GM23338 (cell line): ENCODE measurements around the gene RNF220. TPM values are rescaled to one million over a fixed set of nuclear protein-coding genes. Genes with fewer than 3 reads are reported as not detected.

Experiments used
- ATAC-seq: fragments of 200-7000 bp; cut with Tn5 transposase; 3 replicates; pipeline ENCODE4 v1.9.1; 2020
- DNase-seq: peaks from one replicate; pipeline ENCODE4 v3.0.0-alpha.2; 2015; ENCODE audit warnings: low spot score
- H2AFZ ChIP-seq: fragments of 200-600 bp; sonication (generic); 2 replicates; pipeline ENCODE4 v1.8.0; 2016; ENCODE audit warnings: antibody characterized with exemption, mild to moderate bottlenecking, moderate library complexity
- H3F3A ChIP-seq: fragments of 200-600 bp; sonication (generic); replicated peaks from 2 replicates; pipeline ENCODE4 v1.8.0; 2017; ENCODE audit warnings: antibody characterized with exemption, mixed run types, low read depth
- H3K27ac ChIP-seq: fragments of 200-600 bp; sonication (generic); 2 replicates; pipeline ENCODE4 v1.6.1; 2016; ENCODE audit warnings: low read depth
- H3K27me3 ChIP-seq: fragments of 200-600 bp; sonication (generic); 2 replicates; pipeline ENCODE4 v1.8.0; 2016; ENCODE audit warnings: mild to moderate bottlenecking, mixed run types, moderate library complexity; ENCODE audit not compliant: insufficient read depth
- H3K36me3 ChIP-seq: fragments of 200-600 bp; sonication (generic); 2 replicates; pipeline ENCODE4 v1.8.0; 2016; ENCODE audit warnings: mild to moderate bottlenecking; ENCODE audit not compliant: insufficient read depth
- H3K4me1 ChIP-seq: fragments of 200-600 bp; sonication (generic); 2 replicates; pipeline ENCODE4 v1.8.0; 2016; ENCODE audit warnings: mild to moderate bottlenecking, moderate library complexity; ENCODE audit not compliant: insufficient read depth
- H3K4me2 ChIP-seq: fragments of 200-600 bp; sonication (generic); 2 replicates; pipeline ENCODE4 v1.7.1; 2017; ENCODE audit warnings: mixed run types
- H3K4me3 ChIP-seq: fragments of 200-600 bp; sonication (generic); 2 replicates; pipeline ENCODE4 v1.6.1; 2016; ENCODE audit warnings: mixed run types
- H3K79me2 ChIP-seq: fragments of 200-600 bp; sonication (generic); replicated peaks from 2 replicates; pipeline ENCODE4 v1.8.0; 2017; ENCODE audit warnings: mild to moderate bottlenecking; ENCODE audit not compliant: insufficient read depth
- H3K9me2 ChIP-seq: fragments of 200-600 bp; sonication (generic); 2 replicates; pipeline ENCODE4 v1.8.0; 2017; ENCODE audit not compliant: insufficient read depth
- H4K20me1 ChIP-seq: fragments of 200-600 bp; sonication (generic); replicated peaks from 2 replicates; pipeline ENCODE4 v1.8.0; 2017; ENCODE audit warnings: mild to moderate bottlenecking; ENCODE audit not compliant: insufficient read depth
- H3K27ac Mint-ChIP-seq: 2 replicates; pipeline ENCODE4 v1.8.0; 2020; ENCODE audit warnings: inconsistent platforms, mild to moderate bottlenecking, moderate library complexity, mixed read lengths
- H3K27me3 Mint-ChIP-seq: 3 replicates; pipeline ENCODE4 v1.8.0; 2022; ENCODE audit warnings: low read depth, mild to moderate bottlenecking, moderate library complexity, mixed read lengths, inconsistent platforms; ENCODE audit not compliant: insufficient read depth, poor library complexity
- H3K36me3 Mint-ChIP-seq: 3 replicates; pipeline ENCODE4 v1.8.0; 2021; ENCODE audit warnings: low read depth, mild to moderate bottlenecking, inconsistent platforms, moderate library complexity, mixed read lengths
- H3K4me1 Mint-ChIP-seq: 3 replicates; pipeline ENCODE4 v1.8.0; 2020; ENCODE audit warnings: mild to moderate bottlenecking, inconsistent platforms, mixed read lengths
- H3K4me3 Mint-ChIP-seq: 3 replicates; pipeline ENCODE4 v1.8.0; 2021; ENCODE audit warnings: moderate library complexity, mild to moderate bottlenecking, inconsistent platforms, mixed read lengths
- H3K9me3 Mint-ChIP-seq: 3 replicates; pipeline ENCODE4 v1.8.0; 2020; ENCODE audit warnings: moderate library complexity, mild to moderate bottlenecking, inconsistent platforms, mixed read lengths
- CREB1 ChIP-seq: fragments of 250-450 bp; sonication (Bioruptor Pico); IDR thresholded peaks from 2 replicates; pipeline ENCODE4 v1.5.0; 2020; ENCODE audit warnings: low read depth, mild to moderate bottlenecking, moderate library complexity
- EZH2 ChIP-seq: fragments of 200-600 bp; sonication (generic); IDR thresholded peaks from one replicate; pipeline ENCODE4 v1.8.0; 2017; ENCODE audit warnings: antibody characterized with exemption, mild to moderate bottlenecking, low read depth; ENCODE audit not compliant: unreplicated experiment
- EZH2phosphoT487 ChIP-seq: fragments of 200-600 bp; sonication (generic); IDR thresholded peaks from one replicate; pipeline ENCODE4 v1.8.1; 2018; ENCODE audit warnings: antibody characterized with exemption; ENCODE audit not compliant: unreplicated experiment
- JUNB ChIP-seq: IDR thresholded peaks from one replicate; pipeline ENCODE4 v1.6.1; 2016; ENCODE audit warnings: antibody characterized with exemption; ENCODE audit not compliant: unreplicated experiment
- NANOG ChIP-seq: IDR thresholded peaks from 2 replicates; pipeline ENCODE4 v1.6.1; 2016; ENCODE audit warnings: antibody characterized with exemption, borderline replicate concordance
- POLR2AphosphoS5 ChIP-seq: IDR thresholded peaks from 2 replicates; pipeline ENCODE4 v1.6.1; 2016; ENCODE audit warnings: antibody characterized with exemption, low read depth
- STAT1 ChIP-seq: IDR thresholded peaks from one replicate; pipeline ENCODE4 v1.6.1; 2016; ENCODE audit warnings: antibody characterized with exemption; ENCODE audit not compliant: unreplicated experiment
- ZNF114 ChIP-seq: fragments of 250-450 bp; sonication (Bioruptor Pico); IDR thresholded peaks from 2 replicates; pipeline ENCODE4 v1.5.0; 2020; ENCODE audit warnings: mild to moderate bottlenecking, moderate library complexity
- ZNF331 ChIP-seq: fragments of 250-450 bp; sonication (Bioruptor Pico); IDR thresholded peaks from 2 replicates; pipeline ENCODE4 v1.5.0; 2020; ENCODE audit warnings: low read depth, mild to moderate bottlenecking, moderate library complexity
- polyA plus RNA-seq: library from polyadenylated mRNA; unstranded; fragments of >200 nt; fragmentation: Nextera tagmentation; extraction: Ambion mirVana; gene quantifications from 2 replicates; pipeline ENCODE4 v1.2.1, GENCODE V29; 2016
- total RNA-seq: library from RNA; depleted of rRNA; stranded (reverse); fragments of >200 nt; shearing (Covaris generic); gene quantifications from 2 replicates; pipeline ENCODE4 v1.2.3, GENCODE V29; 2014
- TF ChIP-seq, protein P1 (sequence below): IDR thresholded peaks from one replicate; pipeline ENCODE4 v1.6.1; 2018; ENCODE audit warnings: antibody characterized with exemption; ENCODE audit not compliant: unreplicated experiment
- TF ChIP-seq, protein P2 (sequence below): IDR thresholded peaks from 2 replicates; pipeline ENCODE4 v1.6.1; 2016; ENCODE audit warnings: antibody characterized with exemption
- TF ChIP-seq, protein P3 (sequence below): fragments of 250-450 bp; sonication (Bioruptor Pico); IDR thresholded peaks from 2 replicates; pipeline ENCODE4 v1.5.0; 2020; ENCODE audit warnings: mild to moderate bottlenecking, moderate library complexity
- TF ChIP-seq, protein P4 (sequence below), 2 experiments: fragments of 200-600 bp in 1 of 2; sonication (generic) in 1 of 2; conservative IDR thresholded peaks; 2 replicates each; pipeline versions ENCODE4 v1.5.1 to v1.6.1; 2016 to 2017; ENCODE audit warnings: antibody characterized with exemption in 2 of 2, low read depth in 2 of 2, mild to moderate bottlenecking in 2 of 2, moderate library complexity in 1 of 2

RNF220 gene
- total and polyA plus RNA-seq, 2 experiments from 2014 or later: 72.8 to 168 TPM

DNA sequence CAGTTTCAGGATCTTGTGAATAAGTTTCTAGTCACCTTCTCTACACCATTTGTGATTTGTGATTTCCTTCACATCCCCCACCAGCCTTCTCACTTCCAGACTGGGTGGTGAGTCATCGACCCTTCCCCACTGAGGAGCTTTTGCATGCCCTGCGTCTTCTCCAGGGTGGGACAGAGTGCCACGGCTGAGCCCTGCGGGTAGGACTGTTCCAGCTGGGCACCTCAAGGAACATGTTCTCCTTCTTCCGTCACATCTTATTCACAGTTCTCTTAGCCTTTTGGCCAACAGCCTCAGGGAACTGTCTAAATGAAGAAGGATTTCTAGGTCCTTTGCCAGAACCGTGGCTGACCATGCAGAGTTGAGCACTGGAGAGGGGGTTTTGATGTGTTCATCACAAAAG, 152.7 kb downstream of the RNF220 start:
- H3K27me3 Mint-ChIP-seq: peaks cover 10% of the 10 kb centered on the region
- no peak overlapping the region for H3K4me3 Mint-ChIP-seq
- Histone ChIP-seq H4K20me1 (no peaks in the 10 kb centered on the region), H3K4me3 (no peak overlapping the region), H3K36me3 (no peaks in the 10 kb centered on the region), H3K79me2 (no peaks in the 10 kb centered on the region), H3K27me3 (no peaks in the 10 kb centered on the region), H3K9me2 (no peaks in the 10 kb centered on the region), H3K4me2 (0 out of 2 replicates have a peak overlapping the region, but pooled peaks have one; percentile 1), H3K27ac (no peak overlapping the region), H3F3A (no peaks in the 10 kb centered on the region; the same call in 1 of the 2 replicates), H2AFZ (no peak overlapping the region), H3K4me1 (peaks cover 14% of the 10 kb centered on the region; the same call in 1 of the 2 replicates)
- peaks cover 32% of the 10 kb centered on the region for H3K4me1 Mint-ChIP-seq
- no peaks in the 10 kb centered on the region; the same call in 2 of the 3 replicates for H3K9me3 Mint-ChIP-seq
- TF ChIP-seq JUNB: no peak
- no peak for TF ChIP-seq EZH2
- TF ChIP-seq, protein P1, sequence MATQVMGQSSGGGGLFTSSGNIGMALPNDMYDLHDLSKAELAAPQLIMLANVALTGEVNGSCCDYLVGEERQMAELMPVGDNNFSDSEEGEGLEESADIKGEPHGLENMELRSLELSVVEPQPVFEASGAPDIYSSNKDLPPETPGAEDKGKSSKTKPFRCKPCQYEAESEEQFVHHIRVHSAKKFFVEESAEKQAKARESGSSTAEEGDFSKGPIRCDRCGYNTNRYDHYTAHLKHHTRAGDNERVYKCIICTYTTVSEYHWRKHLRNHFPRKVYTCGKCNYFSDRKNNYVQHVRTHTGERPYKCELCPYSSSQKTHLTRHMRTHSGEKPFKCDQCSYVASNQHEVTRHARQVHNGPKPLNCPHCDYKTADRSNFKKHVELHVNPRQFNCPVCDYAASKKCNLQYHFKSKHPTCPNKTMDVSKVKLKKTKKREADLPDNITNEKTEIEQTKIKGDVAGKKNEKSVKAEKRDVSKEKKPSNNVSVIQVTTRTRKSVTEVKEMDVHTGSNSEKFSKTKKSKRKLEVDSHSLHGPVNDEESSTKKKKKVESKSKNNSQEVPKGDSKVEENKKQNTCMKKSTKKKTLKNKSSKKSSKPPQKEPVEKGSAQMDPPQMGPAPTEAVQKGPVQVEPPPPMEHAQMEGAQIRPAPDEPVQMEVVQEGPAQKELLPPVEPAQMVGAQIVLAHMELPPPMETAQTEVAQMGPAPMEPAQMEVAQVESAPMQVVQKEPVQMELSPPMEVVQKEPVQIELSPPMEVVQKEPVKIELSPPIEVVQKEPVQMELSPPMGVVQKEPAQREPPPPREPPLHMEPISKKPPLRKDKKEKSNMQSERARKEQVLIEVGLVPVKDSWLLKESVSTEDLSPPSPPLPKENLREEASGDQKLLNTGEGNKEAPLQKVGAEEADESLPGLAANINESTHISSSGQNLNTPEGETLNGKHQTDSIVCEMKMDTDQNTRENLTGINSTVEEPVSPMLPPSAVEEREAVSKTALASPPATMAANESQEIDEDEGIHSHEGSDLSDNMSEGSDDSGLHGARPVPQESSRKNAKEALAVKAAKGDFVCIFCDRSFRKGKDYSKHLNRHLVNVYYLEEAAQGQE: no peak
- TF ChIP-seq ZNF331 (CRISPR knock-in tag): no peak
- TF ChIP-seq, protein P2, sequence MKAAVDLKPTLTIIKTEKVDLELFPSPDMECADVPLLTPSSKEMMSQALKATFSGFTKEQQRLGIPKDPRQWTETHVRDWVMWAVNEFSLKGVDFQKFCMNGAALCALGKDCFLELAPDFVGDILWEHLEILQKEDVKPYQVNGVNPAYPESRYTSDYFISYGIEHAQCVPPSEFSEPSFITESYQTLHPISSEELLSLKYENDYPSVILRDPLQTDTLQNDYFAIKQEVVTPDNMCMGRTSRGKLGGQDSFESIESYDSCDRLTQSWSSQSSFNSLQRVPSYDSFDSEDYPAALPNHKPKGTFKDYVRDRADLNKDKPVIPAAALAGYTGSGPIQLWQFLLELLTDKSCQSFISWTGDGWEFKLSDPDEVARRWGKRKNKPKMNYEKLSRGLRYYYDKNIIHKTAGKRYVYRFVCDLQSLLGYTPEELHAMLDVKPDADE: no peak
- no peak for TF ChIP-seq CREB1 (CRISPR knock-in tag)
- TF ChIP-seq, protein P3, sequence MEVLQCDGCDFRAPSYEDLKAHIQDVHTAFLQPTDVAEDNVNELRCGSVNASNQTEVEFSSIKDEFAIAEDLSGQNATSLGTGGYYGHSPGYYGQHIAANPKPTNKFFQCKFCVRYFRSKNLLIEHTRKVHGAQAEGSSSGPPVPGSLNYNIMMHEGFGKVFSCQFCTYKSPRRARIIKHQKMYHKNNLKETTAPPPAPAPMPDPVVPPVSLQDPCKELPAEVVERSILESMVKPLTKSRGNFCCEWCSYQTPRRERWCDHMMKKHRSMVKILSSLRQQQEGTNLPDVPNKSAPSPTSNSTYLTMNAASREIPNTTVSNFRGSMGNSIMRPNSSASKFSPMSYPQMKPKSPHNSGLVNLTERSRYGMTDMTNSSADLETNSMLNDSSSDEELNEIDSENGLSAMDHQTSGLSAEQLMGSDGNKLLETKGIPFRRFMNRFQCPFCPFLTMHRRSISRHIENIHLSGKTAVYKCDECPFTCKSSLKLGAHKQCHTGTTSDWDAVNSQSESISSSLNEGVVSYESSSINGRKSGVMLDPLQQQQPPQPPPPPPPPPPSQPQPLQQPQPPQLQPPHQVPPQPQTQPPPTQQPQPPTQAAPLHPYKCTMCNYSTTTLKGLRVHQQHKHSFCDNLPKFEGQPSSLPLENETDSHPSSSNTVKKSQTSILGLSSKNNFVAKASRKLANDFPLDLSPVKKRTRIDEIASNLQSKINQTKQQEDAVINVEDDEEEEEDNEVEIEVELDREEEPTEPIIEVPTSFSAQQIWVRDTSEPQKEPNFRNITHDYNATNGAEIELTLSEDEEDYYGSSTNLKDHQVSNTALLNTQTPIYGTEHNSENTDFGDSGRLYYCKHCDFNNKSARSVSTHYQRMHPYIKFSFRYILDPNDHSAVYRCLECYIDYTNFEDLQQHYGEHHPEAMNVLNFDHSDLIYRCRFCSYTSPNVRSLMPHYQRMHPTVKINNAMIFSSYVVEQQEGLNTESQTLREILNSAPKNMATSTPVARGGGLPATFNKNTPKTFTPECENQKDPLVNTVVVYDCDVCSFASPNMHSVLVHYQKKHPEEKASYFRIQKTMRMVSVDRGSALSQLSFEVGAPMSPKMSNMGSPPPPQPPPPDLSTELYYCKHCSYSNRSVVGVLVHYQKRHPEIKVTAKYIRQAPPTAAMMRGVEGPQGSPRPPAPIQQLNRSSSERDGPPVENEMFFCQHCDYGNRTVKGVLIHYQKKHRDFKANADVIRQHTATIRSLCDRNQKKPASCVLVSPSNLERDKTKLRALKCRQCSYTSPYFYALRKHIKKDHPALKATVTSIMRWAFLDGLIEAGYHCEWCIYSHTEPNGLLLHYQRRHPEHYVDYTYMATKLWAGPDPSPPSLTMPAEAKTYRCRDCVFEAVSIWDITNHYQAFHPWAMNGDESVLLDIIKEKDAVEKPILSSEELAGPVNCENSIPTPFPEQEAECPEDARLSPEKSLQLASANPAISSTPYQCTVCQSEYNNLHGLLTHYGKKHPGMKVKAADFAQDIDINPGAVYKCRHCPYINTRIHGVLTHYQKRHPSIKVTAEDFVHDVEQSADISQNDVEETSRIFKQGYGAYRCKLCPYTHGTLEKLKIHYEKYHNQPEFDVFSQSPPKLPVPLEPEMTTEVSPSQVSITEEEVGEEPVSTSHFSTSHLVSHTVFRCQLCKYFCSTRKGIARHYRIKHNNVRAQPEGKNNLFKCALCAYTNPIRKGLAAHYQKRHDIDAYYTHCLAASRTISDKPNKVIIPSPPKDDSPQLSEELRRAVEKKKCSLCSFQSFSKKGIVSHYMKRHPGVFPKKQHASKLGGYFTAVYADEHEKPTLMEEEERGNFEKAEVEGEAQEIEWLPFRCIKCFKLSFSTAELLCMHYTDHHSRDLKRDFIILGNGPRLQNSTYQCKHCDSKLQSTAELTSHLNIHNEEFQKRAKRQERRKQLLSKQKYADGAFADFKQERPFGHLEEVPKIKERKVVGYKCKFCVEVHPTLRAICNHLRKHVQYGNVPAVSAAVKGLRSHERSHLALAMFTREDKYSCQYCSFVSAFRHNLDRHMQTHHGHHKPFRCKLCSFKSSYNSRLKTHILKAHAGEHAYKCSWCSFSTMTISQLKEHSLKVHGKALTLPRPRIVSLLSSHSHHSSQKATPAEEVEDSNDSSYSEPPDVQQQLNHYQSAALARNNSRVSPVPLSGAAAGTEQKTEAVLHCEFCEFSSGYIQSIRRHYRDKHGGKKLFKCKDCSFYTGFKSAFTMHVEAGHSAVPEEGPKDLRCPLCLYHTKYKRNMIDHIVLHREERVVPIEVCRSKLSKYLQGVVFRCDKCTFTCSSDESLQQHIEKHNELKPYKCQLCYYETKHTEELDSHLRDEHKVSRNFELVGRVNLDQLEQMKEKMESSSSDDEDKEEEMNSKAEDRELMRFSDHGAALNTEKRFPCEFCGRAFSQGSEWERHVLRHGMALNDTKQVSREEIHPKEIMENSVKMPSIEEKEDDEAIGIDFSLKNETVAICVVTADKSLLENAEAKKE (CRISPR knock-in tag): no peak
- TF ChIP-seq POLR2AphosphoS5: no peak
- no peak for TF ChIP-seq NANOG
- TF ChIP-seq STAT1: no peak
- TF ChIP-seq, protein P4, sequence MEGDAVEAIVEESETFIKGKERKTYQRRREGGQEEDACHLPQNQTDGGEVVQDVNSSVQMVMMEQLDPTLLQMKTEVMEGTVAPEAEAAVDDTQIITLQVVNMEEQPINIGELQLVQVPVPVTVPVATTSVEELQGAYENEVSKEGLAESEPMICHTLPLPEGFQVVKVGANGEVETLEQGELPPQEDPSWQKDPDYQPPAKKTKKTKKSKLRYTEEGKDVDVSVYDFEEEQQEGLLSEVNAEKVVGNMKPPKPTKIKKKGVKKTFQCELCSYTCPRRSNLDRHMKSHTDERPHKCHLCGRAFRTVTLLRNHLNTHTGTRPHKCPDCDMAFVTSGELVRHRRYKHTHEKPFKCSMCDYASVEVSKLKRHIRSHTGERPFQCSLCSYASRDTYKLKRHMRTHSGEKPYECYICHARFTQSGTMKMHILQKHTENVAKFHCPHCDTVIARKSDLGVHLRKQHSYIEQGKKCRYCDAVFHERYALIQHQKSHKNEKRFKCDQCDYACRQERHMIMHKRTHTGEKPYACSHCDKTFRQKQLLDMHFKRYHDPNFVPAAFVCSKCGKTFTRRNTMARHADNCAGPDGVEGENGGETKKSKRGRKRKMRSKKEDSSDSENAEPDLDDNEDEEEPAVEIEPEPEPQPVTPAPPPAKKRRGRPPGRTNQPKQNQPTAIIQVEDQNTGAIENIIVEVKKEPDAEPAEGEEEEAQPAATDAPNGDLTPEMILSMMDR (conservative IDR thresholded peaks at IDR 0.05; ENCODE audit: low read depth in 2 of 2): no peak
- TF ChIP-seq EZH2phosphoT487: no peak
- no peak for TF ChIP-seq ZNF114 (CRISPR knock-in tag)
- H3K27ac Mint-ChIP-seq: no peak overlapping the region
- DNase-seq (no peak), ATAC-seq (no peak)
- H3K36me3 Mint-ChIP-seq: no peaks in the 10 kb centered on the region; the same call in 2 of the 3 replicates
